Activated CD4-positive, alpha-beta T cell treated with anti-CD3 and anti-CD28 coated beads, Interleukin-2, amount 50 U/mL, for 24 hours (primary cell): ENCODE measurements around the gene ROBO1.
"Not testable (repeated sequence)": the region's sequence is repeated elsewhere in the genome, so short reads cannot be mapped to it uniquely, and the experiment has no call there.

Experiments used
- DNase-seq, 2 donors: peaks; one replicate each; pipeline ENCODE4 v3.0.0-alpha.2; 2020; ENCODE audit warnings: low read depth in 1 of 2, low spot score in 1 of 2

The ROBO1 gene

GRCh38 chr3:78888635-78889034 lies 879.2 kb downstream of the ROBO1 start:
- no peak for DNase-seq

GRCh38 chr3:78887547-78888011 lies 880.2 kb downstream of the ROBO1 start:
- no peak for DNase-seq

- DNase-seq: no peak
These were observed 880.8 kb downstream of the ROBO1 start for GRCh38 chr3:78887029-78887428.

GRCh38 chr3:78884567-78884966 lies 883.2 kb downstream of the ROBO1 start:
- not testable (repeated sequence) for DNase-seq

GRCh38 chr3:78882251-78882650 lies 885.5 kb downstream of the ROBO1 start:
- no peak for DNase-seq

- no peak for DNase-seq
These were observed 886.3 kb downstream of the ROBO1 start for GRCh38 chr3:78881501-78881900.

- DNase-seq: no peak
These were observed 887.0 kb downstream of the ROBO1 start for GRCh38 chr3:78880603-78881461.

- DNase-seq: no peak
These were observed 888.4 kb downstream of the ROBO1 start for GRCh38 chr3:78879295-78879860.

- DNase-seq: no peak
These were observed 889.0 kb downstream of the ROBO1 start for GRCh38 chr3:78878789-78879188.

- no peak for DNase-seq
These were observed 889.8 kb downstream of the ROBO1 start for GRCh38 chr3:78878011-78878410.

GRCh38 chr3:78875851-78876250 lies 891.9 kb downstream of the ROBO1 start:
- DNase-seq: no peak

GRCh38 chr3:78875436-78875835 lies 892.4 kb downstream of the ROBO1 start:
- no peak for DNase-seq

- DNase-seq: no peak
These were observed 894.2 kb downstream of the ROBO1 start for GRCh38 chr3:78873641-78874040.

GRCh38 chr3:78872195-78872594 lies 895.6 kb downstream of the ROBO1 start:
- DNase-seq: no peak

- no peak for DNase-seq
These were observed 896.8 kb downstream of the ROBO1 start for GRCh38 chr3:78871048-78871447.

GRCh38 chr3:78870484-78870883 lies 897.3 kb downstream of the ROBO1 start:
- DNase-seq: no peak

- no peak for DNase-seq
These were observed 899.2 kb downstream of the ROBO1 start for GRCh38 chr3:78868570-78868969.

GRCh38 chr3:78867409-78868372 lies 900.1 kb downstream of the ROBO1 start:
- no peak for DNase-seq

GRCh38 chr3:78863306-78864203 lies 904.2 kb downstream of the ROBO1 start:
- DNase-seq: no peak

GRCh38 chr3:78861156-78861555 lies 906.6 kb downstream of the ROBO1 start:
- DNase-seq: no peak
